IMR-90 (cell line): Measurements from ENCODE around the gene RAD51D. TPM values are rescaled to one million over a fixed set of nuclear protein-coding genes. Genes with fewer than 3 reads are reported as not detected.

Source experiments
- ATAC-seq: fragments of 200-7000 bp; cut with Tn5 transposase; 2 replicates; pipeline ENCODE4 v1.9.1; 2020; ENCODE audit warnings: low read depth, mild to moderate bottlenecking, moderate library complexity
- BruUV-seq: library from RNA; stranded (reverse); fragments of 400-500 nt; replicated peaks from 2 replicates; lab custom pipeline; 2021; lab: Mats Ljungman, UMichigan
- CTCF ChIA-PET: fragments of 300-600 bp; formaldehyde crosslinking; extraction: SDS; loops from one replicate; lab custom pipeline; 2021; ENCODE audit warnings: antibody characterized with exemption; lab: Yijun Ruan, JAX
- POLR2A ChIA-PET: fragments of 300-600 bp; sonication (Branson Sonifier 250); formaldehyde crosslinking; loops from one replicate; lab custom pipeline; 2022; ENCODE audit warnings: antibody characterized with exemption; ENCODE audit not compliant: unreplicated experiment; lab: Charles Lee
- DNase-seq: peaks from one replicate; pipeline ENCODE4 v3.0.0; 2013
- H2AFZ ChIP-seq: replicated peaks from 2 replicates; pipeline ENCODE3; 2013; ENCODE audit warnings: low read length, mild to moderate bottlenecking; ENCODE audit not compliant: poor library complexity
- H2AK5ac ChIP-seq: 2 replicates; pipeline ENCODE4 v1.6.1; 2013; ENCODE audit warnings: low read depth, low read length, inconsistent platforms
- H2AK9ac ChIP-seq: replicated peaks from 2 replicates; pipeline ENCODE3; 2013; ENCODE audit warnings: mild to moderate bottlenecking, low read depth, low read length, moderate library complexity; ENCODE audit not compliant: poor library complexity
- H2BK120ac ChIP-seq: 2 replicates; pipeline ENCODE4 v1.6.1; 2013; ENCODE audit warnings: low read depth, low read length, inconsistent platforms
- H2BK15ac ChIP-seq: 3 replicates; pipeline ENCODE4 v1.6.1; 2013; ENCODE audit warnings: low read depth, low read length, inconsistent platforms
- H2BK20ac ChIP-seq: 2 replicates; pipeline ENCODE4 v1.6.1; 2013; ENCODE audit warnings: low read depth, mild to moderate bottlenecking, inconsistent platforms, low read length, moderate library complexity
- H2BK5ac ChIP-seq: 2 replicates; pipeline ENCODE4 v1.6.1; 2013; ENCODE audit warnings: mild to moderate bottlenecking, low read depth, low read length, inconsistent platforms; ENCODE audit not compliant: poor library complexity, severe bottlenecking
- H3K14ac ChIP-seq: replicated peaks from 2 replicates; pipeline ENCODE4 v1.6.1; 2013; ENCODE audit warnings: low read depth, low read length, inconsistent platforms
- H3K18ac ChIP-seq: 2 replicates; pipeline ENCODE4 v1.6.1; 2013; ENCODE audit warnings: low read depth, low read length, control low read depth
- H3K23ac ChIP-seq: 2 replicates; pipeline ENCODE4 v1.6.1; 2013; ENCODE audit warnings: low read depth, low read length, inconsistent platforms
- H3K27ac ChIP-seq: 2 replicates; pipeline ENCODE4 v1.5.1; 2013; ENCODE audit warnings: mild to moderate bottlenecking, control low read depth, low read length; ENCODE audit not compliant: insufficient read depth
- H3K27me3 ChIP-seq: 2 replicates; pipeline ENCODE4 v1.6.1; 2013; ENCODE audit warnings: low read length; ENCODE audit not compliant: control insufficient read depth, insufficient read depth
- H3K36me3 ChIP-seq: 2 replicates; pipeline ENCODE4 v1.6.1; 2013; ENCODE audit warnings: low read length, mixed read lengths; ENCODE audit not compliant: control insufficient read depth, insufficient read depth
- H3K4ac ChIP-seq: 2 replicates; pipeline ENCODE4 v1.6.1; 2013; ENCODE audit warnings: low read depth, low read length, inconsistent platforms
- H3K4me1 ChIP-seq: 2 replicates; pipeline ENCODE4 v1.6.1; 2013; ENCODE audit warnings: low read length, mixed read lengths; ENCODE audit not compliant: control insufficient read depth, insufficient read depth
- H3K4me2 ChIP-seq: 2 replicates; pipeline ENCODE4 v1.6.1; 2013; ENCODE audit warnings: low read depth, mild to moderate bottlenecking, control low read depth, low read length, moderate library complexity
- H3K4me3 ChIP-seq: 2 replicates; pipeline ENCODE4 v1.5.1; 2013; ENCODE audit warnings: low read depth, mild to moderate bottlenecking, control low read depth, low read length, moderate library complexity; ENCODE audit not compliant: insufficient read depth
- H3K56ac ChIP-seq: 2 replicates; pipeline ENCODE4 v1.6.1; 2013; ENCODE audit warnings: low read length, inconsistent platforms; ENCODE audit not compliant: insufficient read depth; ENCODE audit errors: extremely low read depth
- H3K79me1 ChIP-seq, 2 experiments: 2 replicates each; pipeline ENCODE4 v1.6.1; 2013; ENCODE audit warnings: low read length in 2 of 2, inconsistent platforms in 1 of 2, low read depth in 1 of 2
- H3K9ac ChIP-seq: 2 replicates; pipeline ENCODE4 v1.6.1; 2013; ENCODE audit warnings: low read depth, low read length, control low read depth
- H3K9me1 ChIP-seq: 2 replicates; pipeline ENCODE4 v1.6.1; 2013; ENCODE audit warnings: low read length, inconsistent platforms; ENCODE audit not compliant: insufficient read depth
- H3K9me3 ChIP-seq: 2 replicates; pipeline ENCODE4 v1.6.1; 2013; ENCODE audit warnings: low read length; ENCODE audit not compliant: control insufficient read depth, insufficient read depth
- H4K20me1 ChIP-seq: 2 replicates; pipeline ENCODE4 v1.6.1; 2013; ENCODE audit warnings: low read length, inconsistent platforms; ENCODE audit not compliant: insufficient read depth
- H4K5ac ChIP-seq: 2 replicates; pipeline ENCODE4 v1.6.1; 2013; ENCODE audit warnings: mild to moderate bottlenecking, low read depth, low read length, control low read depth
- H4K8ac ChIP-seq, 2 experiments: 2 replicates each; pipeline ENCODE4 v1.6.1; 2013; ENCODE audit warnings: low read depth in 2 of 2, low read length in 2 of 2, control low read depth in 1 of 2, inconsistent platforms in 1 of 2
- H4K91ac ChIP-seq: 2 replicates; pipeline ENCODE4 v1.6.1; 2013; ENCODE audit warnings: low read depth, low read length, inconsistent platforms; ENCODE audit not compliant: insufficient read depth
- CEBPB ChIP-seq: IDR thresholded peaks from 2 replicates; pipeline ENCODE4 v1.6.1; 2012; ENCODE audit warnings: low read depth, low read length, improper control_type of control experiment
- CTCF ChIP-seq: conservative IDR thresholded peaks from 2 replicates; pipeline ENCODE4 v1.5.1; 2012; ENCODE audit warnings: mild to moderate bottlenecking, low read depth, low read length, improper control_type of control experiment
- FOS ChIP-seq: fragments of 150-350 bp; IDR thresholded peaks from 2 replicates; pipeline ENCODE4 v1.6.1; 2016; ENCODE audit warnings: low read depth, low read length
- MAFK ChIP-seq: IDR thresholded peaks from 2 replicates; pipeline ENCODE4 v1.6.1; 2012; ENCODE audit warnings: low read depth, low read length, improper control_type of control experiment
- RAD21 ChIP-seq: IDR thresholded peaks from 2 replicates; pipeline ENCODE4 v1.6.1; 2012; ENCODE audit warnings: low read length, improper control_type of control experiment
- SMC3 ChIP-seq: fragments of 150-350 bp; IDR thresholded peaks from 2 replicates; pipeline ENCODE4 v1.6.1; 2016; ENCODE audit warnings: low read depth, mild to moderate bottlenecking, antibody characterized with exemption, low read length, moderate library complexity
- WGBS, 2 experiments: methylation state at CpG; one replicate each; pipeline versions ENCODE4 v1.1.5 to v1.1.7; 2013; ENCODE audit warnings: missing lambda C conversion rate in 2 of 2; ENCODE audit not compliant: insufficient read length in 1 of 2; ENCODE audit errors: extremely low coverage in 2 of 2; 5-methylcytosine and 5-hydroxymethylcytosine counted together
- dilution Hi-C: fragments of 300-500 bp; cut with HindIII; formaldehyde crosslinking; loops from one replicate; pipeline ENCODE4 v1.14.3; 2018; ENCODE audit warnings: low sequenced_read_pairs; ENCODE audit not compliant: unreplicated experiment
- in situ Hi-C: fragments of 300-500 bp; cut with MboI; formaldehyde crosslinking; loops from 3 replicates; pipeline ENCODE4 v1.14.3; 2019; ENCODE audit warnings: low sequenced_read_pairs, inconsistent platforms, mixed read lengths
- intact Hi-C: fragments of 100-400 bp; cut with micrococcal nuclease; formaldehyde crosslinking; loops from 2 replicates; pipeline ENCODE4 v1.10.0; 2022
- polyA plus RNA-seq, 3 experiments: library from polyadenylated mRNA; depleted of rRNA; stranded (reverse); fragments of >200 nt; gene quantifications; 2 replicates each; pipeline ENCODE4 v1.2.3, GENCODE V29; 2012; ENCODE audit warnings: low replicate concordance in 1 of 3
- total RNA-seq: library from RNA; depleted of rRNA; stranded (reverse); fragments of >200 nt; gene quantifications from 2 replicates; pipeline ENCODE4 v1.2.3, GENCODE V29; 2012

RAD51D gene
- total and polyA plus RNA-seq, 2 of the 4 experiments (the other 2 are of a cell fraction): 10.8 to 12.7 TPM

DNA sequence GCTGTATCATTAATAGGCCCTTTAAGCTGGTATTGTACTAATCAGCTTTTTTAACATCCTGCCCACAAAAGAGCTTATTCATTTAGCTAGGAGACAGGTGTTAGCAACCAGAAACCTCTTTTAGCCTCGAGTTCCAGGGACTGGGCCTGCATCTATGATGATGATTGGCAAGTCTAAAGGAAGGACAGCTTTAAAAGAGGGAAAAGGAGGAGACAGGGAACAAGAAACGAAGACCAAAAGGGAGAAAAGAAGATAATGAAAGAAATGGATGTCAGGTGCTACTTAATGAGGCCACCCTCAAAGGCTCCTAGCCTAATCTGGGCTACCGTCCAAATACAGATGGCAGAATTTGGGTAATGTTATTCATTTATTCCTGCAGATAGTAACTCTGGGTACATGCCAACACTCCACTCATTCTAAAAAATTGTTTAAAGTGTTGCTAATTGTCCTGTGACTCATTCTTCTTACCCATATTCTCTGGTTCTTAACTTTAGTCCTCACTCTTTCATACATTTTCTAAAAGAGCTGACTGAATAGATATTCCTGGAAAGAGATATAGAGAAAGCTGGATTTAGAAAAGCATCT lies 37.5 kb downstream of the RAD51D start:
- ChIA-PET CTCF (interaction anchor here (1.0 kb wide), 1 partner anchor 18 kb away, joined by 4 read pairs; no protein-coding TSS in a partner anchor), POLR2A (no interaction called here)
- no CpG with 5 or more reads among the region's 3 CpGs for WGBS, 2 experiments
- H3K4me2 ChIP-seq: peak overlapping the region; percentile 58; the same call in 1 of the 2 replicates
- H3K27ac ChIP-seq: no peak overlapping the region
- H3K14ac ChIP-seq: no peak overlapping the region
- intact Hi-C loops: no loop called here
- no peak overlapping the region for H4K8ac ChIP-seq
- 0 out of 2 replicates have a peak overlapping the region, but pooled peaks have one; percentile 4 for H2BK120ac ChIP-seq
- H3K9ac ChIP-seq: no peak overlapping the region
- H3K4ac ChIP-seq: peak overlapping the region; percentile 31; the same call in 1 of the 2 replicates
- H4K20me1 ChIP-seq: peaks cover 8% of the 10 kb centered on the region; the same call in 1 of the 2 replicates
- no peak overlapping the region for H2AK9ac ChIP-seq
- peaks cover 21 to 66% of the 10 kb centered on the region in 2 experiments for H3K79me1 ChIP-seq
- peak overlapping the region; percentile 63 for H2BK5ac ChIP-seq
- H3K9me3 ChIP-seq: no peaks in the 10 kb centered on the region
- no peak overlapping the region for H2BK15ac ChIP-seq
- peaks cover 14% of the 10 kb centered on the region for H3K9me1 ChIP-seq
- H3K4me3 ChIP-seq: no peak overlapping the region
- H3K23ac ChIP-seq: no peak overlapping the region
- DNase-seq (peak; percentile 84), ATAC-seq (peak; percentile 70)
- dilution Hi-C loops: no loop called here
- TF ChIP-seq MAFK (peak; percentile 8; the same call in 1 of the 2 replicates), SMC3 (no peak), CEBPB (peak; percentile 21; the same call in 1 of the 2 replicates), FOS (0 out of 2 replicates have a peak, but pooled peaks have one; percentile 52), CTCF (no peak), RAD21 (no peak)
- no peak overlapping the region for H3K56ac ChIP-seq
- H3K4me1 ChIP-seq: peaks cover 9% of the 10 kb centered on the region; the same call in 1 of the 2 replicates
- no peak overlapping the region for H4K5ac ChIP-seq
- no peaks in the 10 kb centered on the region for H3K36me3 ChIP-seq
- no peak overlapping the region for H2AFZ ChIP-seq
- no peak overlapping the region; the same call in 1 of the 2 replicates for H3K18ac ChIP-seq
- no TSS peak for BruUV-seq
- no peaks in the 10 kb centered on the region for H3K27me3 ChIP-seq
- in situ Hi-C loops: no loop called here
- no peak overlapping the region for H4K91ac ChIP-seq
- peak overlapping the region; percentile 9; the same call in 1 of the 2 replicates for H2AK5ac ChIP-seq
- peak overlapping the region; percentile 50; the same call in 1 of the 2 replicates for H2BK20ac ChIP-seq
